ENCODE measurements around the gene NHERF2. TPM values are rescaled to one million over a fixed set of nuclear protein-coding genes. Genes with fewer than 3 reads are reported as not detected.

The NHERF2 gene
- total RNA-seq: 100 to 1,000 TPM in 1 of 4 donors, 10 to 100 TPM in 3; 21.5 to 104 (median 30.2) TPM

GRCh38 chr16:2026461-2027023, at the start of gene NHERF2:
NHERF2 (plus strand) TSS chr16:2026902; CDS start chr16:2027006, 104 bp downstream.
- H3K4me3 ChIP-seq: peak within 1 kb of the TSS; percentile 49 to 82 (median 68)
- H3K27me3 ChIP-seq: no peaks in the 10 kb centered on the region
- no peaks in the 10 kb centered on the region for H3K9me3 ChIP-seq
- DNase-seq: no peak
- TF ChIP-seq POLR2A (IDR thresholded peaks at IDR 0.05): no peak
- TF ChIP-seq CTCF (IDR thresholded peaks at IDR 0.05): no peak
- H3K4me1 ChIP-seq: peaks cover 4 to 48% (median 13%) of the 10 kb centered on the region in 4 donors
- peak within 1 kb of the TSS; percentile 39 to 74 (median 72) for H3K27ac ChIP-seq
- H3K36me3 ChIP-seq: no peaks in the 10 kb centered on the region

GRCh38 chr16:1976951-1977874, 49.5 kb upstream of the NHERF2 start:
- DNase-seq: no peak
- no peak overlapping the region for H3K27ac ChIP-seq
- H3K27me3 ChIP-seq: no peaks in the 10 kb centered on the region
- H3K4me3 ChIP-seq: no peak overlapping the region
- peaks cover 0 to 47% (median 0%) of the 10 kb centered on the region in 3 donors for H3K36me3 ChIP-seq
- peaks cover 3 to 45% (median 11%) of the 10 kb centered on the region in 4 donors for H3K4me1 ChIP-seq
- TF ChIP-seq CTCF (IDR thresholded peaks at IDR 0.05): no peak
- H3K9me3 ChIP-seq: no peaks in the 10 kb centered on the region

GRCh38 chr16:1977875-1978268, 48.8 kb upstream of the NHERF2 start:
- peaks cover under 1 to 46% (median 5%) of the 10 kb centered on the region in 4 donors for H3K4me1 ChIP-seq
- H3K4me3 ChIP-seq: no peak overlapping the region
- H3K9me3 ChIP-seq: no peaks in the 10 kb centered on the region
- no peak overlapping the region for H3K27ac ChIP-seq
- H3K36me3 ChIP-seq: peaks cover 0 to 47% (median 0%) of the 10 kb centered on the region in 3 donors
- DNase-seq: no peak
- no peaks in the 10 kb centered on the region for H3K27me3 ChIP-seq
- TF ChIP-seq CTCF (IDR thresholded peaks at IDR 0.05) (no peak), POLR2A (IDR thresholded peaks at IDR 0.05) (no peak)

GRCh38 chr16:1978476-1979120, 48.1 kb upstream of the NHERF2 start:
- no peaks in the 10 kb centered on the region for H3K27me3 ChIP-seq
- TF ChIP-seq POLR2A (IDR thresholded peaks at IDR 0.05) (no peak), CTCF (IDR thresholded peaks at IDR 0.05) (no peak)
- H3K27ac ChIP-seq: peak overlapping the region in 3 of 4 donors; percentile 77 to 88 (median 88)
- H3K4me1 ChIP-seq: peaks cover 0 to 46% (median 6%) of the 10 kb centered on the region in 4 donors
- H3K9me3 ChIP-seq: no peaks in the 10 kb centered on the region
- peak in 1 of 3 donors; percentile 57 for DNase-seq
- H3K36me3 ChIP-seq: peaks cover 0 to 47% (median 0%) of the 10 kb centered on the region in 3 donors
- peak overlapping the region in 3 of 4 donors; percentile 21 to 72 (median 61) for H3K4me3 ChIP-seq

- Histone ChIP-seq H3K27ac (peak overlapping the region in 3 of 4 donors; percentile 77 to 88 (median 88)), H3K9me3 (no peaks in the 10 kb centered on the region), H3K4me1 (peaks cover 0 to 45% (median 8%) of the 10 kb centered on the region in 4 donors), H3K4me3 (peak overlapping the region in 3 of 4 donors; percentile 21 to 72 (median 61)), H3K27me3 (no peaks in the 10 kb centered on the region), H3K36me3 (peaks cover 0 to 41% (median 0%) of the 10 kb centered on the region in 3 donors)
- DNase-seq: peak in 2 of 3 donors; percentile 92 to 96
- TF ChIP-seq POLR2A (IDR thresholded peaks at IDR 0.05) (peak; percentile 79 to 80), CTCF (IDR thresholded peaks at IDR 0.05) (peak in 1 of 6 experiments; percentile 2)
These were observed 47.3 kb upstream of the NHERF2 start for GRCh38 chr16:1979271-1980029.
